HEK293T (cell line): ENCODE measurements around the gene KRTAP16-1.

Source experiments
- CTCF ChIA-PET: fragments of 350-600 bp; formaldehyde crosslinking; extraction: SDS; loops from one replicate; lab custom pipeline; 2021; ENCODE audit warnings: antibody characterized with exemption, inconsistent platforms; lab: Yijun Ruan, JAX
- POLR2A ChIA-PET: fragments of 350-600 bp; formaldehyde crosslinking; extraction: SDS; loops from one replicate; lab custom pipeline; 2020; ENCODE audit warnings: antibody characterized with exemption, inconsistent platforms; lab: Yijun Ruan, JAX
- DNase-seq: peaks from one replicate; pipeline ENCODE4 v3.0.0; 2012; ENCODE audit warnings: mixed read lengths; ENCODE audit errors: extremely low spot score
- ARNT ChIP-seq: fragments of 450-650 bp; IDR thresholded peaks from 2 replicates; pipeline ENCODE4 v1.6.1; 2017; ENCODE audit warnings: mild to moderate bottlenecking
- BHLHE40 ChIP-seq: fragments of 450-650 bp; IDR thresholded peaks from 2 replicates; pipeline ENCODE4 v1.6.1; 2016; ENCODE audit warnings: mild to moderate bottlenecking, moderate library complexity, borderline replicate concordance
- CTBP1 ChIP-seq: fragments of 450-650 bp; IDR thresholded peaks from 2 replicates; pipeline ENCODE4 v1.6.1; 2016; ENCODE audit warnings: borderline replicate concordance
- ELF4 ChIP-seq: fragments of 450-650 bp; IDR thresholded peaks from 2 replicates; pipeline ENCODE4 v1.6.1; 2017; ENCODE audit warnings: antibody characterized with exemption
- FOXA1 ChIP-seq: fragments of 450-650 bp; IDR thresholded peaks from 2 replicates; pipeline ENCODE4 v1.6.1; 2016; ENCODE audit warnings: mild to moderate bottlenecking
- FOXK2 ChIP-seq: fragments of 450-650 bp; IDR thresholded peaks from 2 replicates; pipeline ENCODE4 v1.6.1; 2016; ENCODE audit warnings: mild to moderate bottlenecking
- FOXM1 ChIP-seq: fragments of 450-650 bp; IDR thresholded peaks from 2 replicates; pipeline ENCODE4 v1.6.1; 2017; ENCODE audit warnings: mild to moderate bottlenecking, borderline replicate concordance
- HDGF ChIP-seq: fragments of 450-650 bp; IDR thresholded peaks from 2 replicates; pipeline ENCODE4 v1.6.1; 2017; ENCODE audit warnings: antibody characterized with exemption, borderline replicate concordance
- L3MBTL2 ChIP-seq: fragments of 450-650 bp; conservative IDR thresholded peaks from 2 replicates; pipeline ENCODE4 v1.6.1; 2016; ENCODE audit warnings: mild to moderate bottlenecking
- LEF1 ChIP-seq: fragments of 450-650 bp; IDR thresholded peaks from 2 replicates; pipeline ENCODE4 v1.6.1; 2017; ENCODE audit warnings: mild to moderate bottlenecking, borderline replicate concordance
- NFRKB ChIP-seq: fragments of 450-650 bp; IDR thresholded peaks from 2 replicates; pipeline ENCODE4 v1.6.1; 2016; ENCODE audit warnings: mild to moderate bottlenecking, moderate library complexity
- SP1 ChIP-seq: fragments of 450-650 bp; IDR thresholded peaks from 2 replicates; pipeline ENCODE4 v1.6.1; 2017
- SUZ12 ChIP-seq: fragments of 450-650 bp; IDR thresholded peaks from 2 replicates; pipeline ENCODE4 v1.6.1; 2016; ENCODE audit warnings: mild to moderate bottlenecking
- TARDBP ChIP-seq: fragments of 450-650 bp; IDR thresholded peaks from 2 replicates; pipeline ENCODE4 v1.6.1; 2016
- ZNF384 ChIP-seq: fragments of 450-650 bp; IDR thresholded peaks from 2 replicates; pipeline ENCODE4 v1.6.1; 2016
- TF ChIP-seq, protein P1 (sequence below): fragments of 450-650 bp; IDR thresholded peaks from 2 replicates; pipeline ENCODE4 v1.6.1; 2016

The KRTAP16-1 gene

DNA sequence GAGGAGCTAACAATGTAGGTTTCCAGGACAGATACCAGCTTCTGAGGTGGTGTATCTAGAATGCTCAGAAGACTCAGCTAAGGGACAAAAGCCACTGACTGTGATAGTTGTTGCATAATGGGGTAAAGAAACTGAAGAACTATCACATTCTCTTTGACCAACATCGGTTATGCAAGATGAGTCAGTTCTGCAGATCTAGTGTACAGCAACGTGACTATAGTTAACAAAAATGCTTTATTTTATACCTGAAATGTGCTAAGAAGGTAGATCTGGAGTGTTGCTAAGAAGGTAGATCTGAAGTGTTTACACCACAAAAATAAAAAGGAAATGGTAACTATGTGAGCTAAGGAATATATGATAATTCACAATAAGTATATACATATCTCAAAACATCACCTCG is 41.4 kb downstream of the KRTAP16-1 start:
- CTCF ChIA-PET, result no interaction called here
- POLR2A ChIA-PET, result no interaction called here
- no peak for DNase-seq
- TF ChIP-seq HDGF (no peak), ELF4 (no peak), SP1 (no peak), SUZ12 (no peak), CTBP1 (no peak), FOXK2 (no peak), FOXM1 (no peak), ARNT (no peak), ZNF384 (no peak), TARDBP (no peak)
- TF ChIP-seq, protein P1, sequence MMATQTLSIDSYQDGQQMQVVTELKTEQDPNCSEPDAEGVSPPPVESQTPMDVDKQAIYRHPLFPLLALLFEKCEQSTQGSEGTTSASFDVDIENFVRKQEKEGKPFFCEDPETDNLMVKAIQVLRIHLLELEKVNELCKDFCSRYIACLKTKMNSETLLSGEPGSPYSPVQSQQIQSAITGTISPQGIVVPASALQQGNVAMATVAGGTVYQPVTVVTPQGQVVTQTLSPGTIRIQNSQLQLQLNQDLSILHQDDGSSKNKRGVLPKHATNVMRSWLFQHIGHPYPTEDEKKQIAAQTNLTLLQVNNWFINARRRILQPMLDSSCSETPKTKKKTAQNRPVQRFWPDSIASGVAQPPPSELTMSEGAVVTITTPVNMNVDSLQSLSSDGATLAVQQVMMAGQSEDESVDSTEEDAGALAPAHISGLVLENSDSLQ, result no peak

DNA sequence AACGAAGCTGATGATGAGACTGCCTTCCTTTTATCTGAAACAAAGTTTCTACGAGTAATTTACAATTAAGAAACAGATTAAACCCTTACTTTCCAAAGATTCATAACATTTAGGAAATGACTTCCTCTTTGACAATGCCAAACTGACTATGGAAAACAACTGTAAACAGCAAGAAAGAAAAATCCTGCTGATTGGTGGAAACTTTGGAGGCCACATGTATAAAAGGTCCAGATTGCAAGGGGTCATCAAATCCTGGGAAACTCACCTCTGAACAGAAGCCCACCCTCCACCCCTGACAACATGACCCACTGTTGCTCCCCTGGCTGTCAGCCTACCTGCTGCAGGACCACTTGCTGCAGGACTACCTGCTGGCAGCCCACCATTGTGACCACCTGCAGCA is 44.0 kb downstream of the KRTAP16-1 start, which contains the start of gene KRTAP9-6:
TSS of gene KRTAP9-6 (plus strand) at position 301 of the 400 bp plus-strand sequence. CDS start at position 301, 0 bp downstream.
- ChIA-PET CTCF (no interaction called here), POLR2A (no interaction called here)
- no peak for TF ChIP-seq FOXK2
- TF ChIP-seq, protein P1, result no peak
- DNase-seq, result no peak

DNA sequence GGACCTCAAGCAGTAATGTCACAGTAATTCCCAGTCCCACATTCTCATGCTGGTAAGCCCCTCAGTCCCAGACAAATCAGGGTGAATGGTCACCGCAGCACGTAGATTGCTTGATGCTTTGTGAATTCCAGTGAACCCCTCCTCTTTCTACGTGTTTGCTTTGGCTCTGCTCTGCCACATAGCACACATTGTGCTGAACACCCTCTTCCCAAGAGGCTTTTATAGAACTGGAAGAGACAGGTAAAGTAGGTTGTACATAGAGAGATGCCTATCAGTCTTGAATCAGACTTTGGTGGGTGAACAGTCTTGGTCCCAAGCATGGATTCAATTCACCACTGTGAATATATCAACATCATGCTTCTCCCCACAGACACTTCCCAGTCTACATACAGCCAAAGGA is 44.5 kb downstream of the KRTAP16-1 start:
- ChIA-PET CTCF (interaction anchor here (0.6 kb wide), 1 partner anchor 92 kb away, joined by 3 read pairs; no protein-coding TSS in a partner anchor), POLR2A (no interaction called here)
- TF ChIP-seq NFRKB, result no peak
- TF ChIP-seq HDGF, result no peak
- TF ChIP-seq SUZ12, result no peak
- DNase-seq, result no peak

DNA sequence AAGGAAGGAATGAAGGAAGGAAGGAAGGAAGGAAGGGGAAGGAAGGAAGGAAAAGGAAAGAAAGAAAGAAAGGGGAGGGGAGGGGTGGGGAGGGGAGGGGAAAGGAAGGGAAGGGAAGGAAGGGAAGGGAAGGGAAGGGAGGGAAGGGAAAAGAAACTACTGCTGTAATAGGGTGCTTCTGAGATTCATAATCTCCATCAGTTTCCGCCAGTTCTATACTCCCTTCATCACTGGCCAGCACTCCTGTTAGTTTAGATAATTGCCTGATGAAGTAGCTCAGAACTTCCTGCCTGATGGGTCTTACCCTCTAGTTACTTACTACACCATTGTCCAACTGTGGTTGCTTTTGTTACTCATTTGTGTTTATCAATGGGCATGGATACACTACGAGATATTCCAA is 45.9 kb downstream of the KRTAP16-1 start:
- DNase-seq, result no peak
- POLR2A ChIA-PET, result no interaction called here
- TF ChIP-seq SP1, result no peak
- no peak for TF ChIP-seq BHLHE40
- TF ChIP-seq ZNF384, result no peak
- no peak for TF ChIP-seq TARDBP
- TF ChIP-seq NFRKB, result no peak
- TF ChIP-seq LEF1, result no peak
- no peak for TF ChIP-seq FOXK2
- no peak for TF ChIP-seq HDGF
- no peak for TF ChIP-seq FOXM1
- TF ChIP-seq FOXA1, result no peak
- TF ChIP-seq, protein P1, result no peak
- no peak for TF ChIP-seq L3MBTL2
- TF ChIP-seq SUZ12, result no peak
- no peak for TF ChIP-seq CTBP1
- CTCF ChIA-PET, result no interaction called here

DNA sequence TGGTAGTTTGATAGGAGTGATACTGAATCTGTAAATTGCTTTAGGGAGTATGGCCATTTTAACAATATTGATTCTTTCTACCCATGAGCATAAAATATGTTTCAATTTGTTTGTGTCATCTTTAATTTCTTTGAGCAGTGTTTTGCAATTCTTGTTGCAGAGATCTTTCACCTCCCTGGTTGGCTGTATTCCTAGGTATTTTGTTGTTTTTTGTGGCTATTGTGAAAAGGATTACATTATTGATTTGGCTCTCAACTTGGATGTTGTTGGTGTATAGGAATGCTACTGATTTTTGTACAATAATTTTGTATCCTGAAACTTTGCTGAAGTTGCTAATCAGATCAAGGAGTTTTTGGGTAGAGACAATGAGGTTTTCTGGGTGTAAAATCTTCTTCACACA is 50.7 kb downstream of the KRTAP16-1 start:
- TF ChIP-seq CTBP1, result no peak
- no peak for TF ChIP-seq SP1
- no peak for TF ChIP-seq FOXM1
- no peak for TF ChIP-seq FOXK2
- TF ChIP-seq TARDBP, result no peak
- no peak for TF ChIP-seq NFRKB
- CTCF ChIA-PET, result no interaction called here
- DNase-seq, result no peak
- POLR2A ChIA-PET, result no interaction called here
